Fibroblast of lung (primary cell): ENCODE data around the gene ZEB2.

Experiments
- CTCF ChIP-seq, 2 donors: IDR thresholded peaks in 1 of 2; conservative IDR thresholded peaks in 1 of 2; 1 replicate in 1 of 2; 2 replicates in 1 of 2; pipeline ENCODE4 v1.5.1; 2011 to 2012; ENCODE audit warnings: low read length in 2 of 2, control low read depth in 1 of 2, inconsistent platforms in 1 of 2, low read depth in 1 of 2, mild to moderate bottlenecking in 1 of 2
- EZH2 ChIP-seq: IDR thresholded peaks from 2 replicates; pipeline ENCODE4 v1.5.1; 2012; ENCODE audit warnings: low read length, control low read depth, mild to moderate bottlenecking; ENCODE audit errors: missing control alignments

DNA sequence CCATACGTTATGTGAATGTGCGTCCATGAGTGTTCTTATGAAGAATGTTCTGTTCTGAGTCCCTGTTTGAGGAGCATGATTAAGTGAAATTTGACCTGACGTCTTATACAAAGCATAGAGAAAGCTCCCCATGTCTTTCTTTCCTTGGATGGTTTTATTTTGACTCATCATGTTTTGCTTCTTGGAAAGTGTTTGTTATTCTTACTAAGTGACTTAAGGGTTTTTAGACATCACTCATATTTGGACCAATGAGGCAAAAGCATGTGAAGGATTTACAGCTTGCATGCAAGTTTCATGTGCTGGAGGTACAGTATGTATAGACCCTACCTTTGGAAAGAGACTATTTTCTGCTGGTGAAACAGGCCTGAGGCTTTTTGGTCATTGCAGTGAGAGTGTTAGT is 33.5 kb upstream of the ZEB2 start:
- TF ChIP-seq CTCF (conservative IDR thresholded peaks at IDR 0.05 in 1 of 2, IDR thresholded peaks at IDR 0.05 in 1 of 2; ENCODE audit: low read depth in 1 of 2, low read length in 2 of 2) (no peak), EZH2 (no peak)
